Spinal cord (tissue), 10 donors: ENCODE measurements around the gene KRT81. TPM values are rescaled to one million over a fixed set of nuclear protein-coding genes. Genes with fewer than 3 reads are reported as not detected.
"Not testable (repeated sequence)": the region's sequence is repeated elsewhere in the genome, so short reads cannot be mapped to it uniquely, and the experiment has no call there.

Experiments used
- DNase-seq, 6 donors: peaks; one replicate each; pipeline versions ENCODE4 v3.0.0 to v3.0.0-alpha.2; 2013 to 2015; ENCODE audit warnings: low spot score in 6 of 6, low read depth in 4 of 6
- H3K27ac ChIP-seq: one replicate; pipeline ENCODE4 v1.5.1; 2013; ENCODE audit warnings: low read depth, low read length, control low read depth
- H3K27me3 ChIP-seq: one replicate; pipeline ENCODE4 v1.6.1; 2013; ENCODE audit warnings: low read length; ENCODE audit not compliant: control insufficient read depth, insufficient read depth
- H3K36me3 ChIP-seq: one replicate; pipeline ENCODE4 v1.6.1; 2013; ENCODE audit warnings: low read length; ENCODE audit not compliant: control insufficient read depth, insufficient read depth
- H3K4me1 ChIP-seq: one replicate; pipeline ENCODE4 v1.6.1; 2013; ENCODE audit warnings: low read length; ENCODE audit not compliant: control insufficient read depth, insufficient read depth
- H3K4me3 ChIP-seq: one replicate; pipeline ENCODE4 v1.5.1; 2013; ENCODE audit warnings: low read depth, low read length, control low read depth
- H3K9me3 ChIP-seq: one replicate; pipeline ENCODE4 v1.6.1; 2013; ENCODE audit warnings: low read length; ENCODE audit not compliant: control insufficient read depth, insufficient read depth
- WGBS: methylation state at CpG from one replicate; pipeline ENCODE4 v1.1.5; 2013; ENCODE audit warnings: missing lambda C conversion rate; ENCODE audit not compliant: insufficient coverage; 5-methylcytosine and 5-hydroxymethylcytosine counted together
- polyA plus RNA-seq, 2 donors: library from polyadenylated mRNA; unstranded; fragments of 120-200 nt; gene quantifications; one replicate each; pipeline ENCODE4 v1.2.1, GENCODE V29; 2013; ENCODE audit not compliant: insufficient read length in 2 of 2
- total RNA-seq, 2 donors: library from RNA; depleted of rRNA in 1 of 2; stranded (reverse); fragments of 120-200 nt in 1 of 2; fragments of >200 nt in 1 of 2; gene quantifications; one replicate each; pipeline versions ENCODE4 v1.2.3 to v1.2.4, GENCODE V29; 2013 to 2014
- donor health status: healthy.

KRT81 gene
- total and polyA plus RNA-seq, 4 donors = 0.15 to 0.55 (median 0.17) TPM; not detected in 1

- not testable (repeated sequence) for H3K9me3 ChIP-seq, H3K36me3 ChIP-seq, H3K27me3 ChIP-seq, H3K27ac ChIP-seq, H3K4me1 ChIP-seq, H3K4me3 ChIP-seq, DNase-seq
- WGBS = 100% methylated on average over 6 of the region's 21 CpGs
These were observed 4.2 kb downstream of the KRT81 start for GRCh38 chr12:52286857-52287785.

- Histone ChIP-seq H3K27ac (no peak overlapping the region), H3K4me1 (no peaks in the 10 kb centered on the region), H3K9me3 (no peaks in the 10 kb centered on the region), H3K36me3 (no peaks in the 10 kb centered on the region), H3K4me3 (no peak overlapping the region), H3K27me3 (no peaks in the 10 kb centered on the region)
- WGBS = 89% methylated on average over 23 of the region's 24 CpGs
- no peak for DNase-seq
These were observed 5.3 kb downstream of the KRT81 start for GRCh38 chr12:52285851-52286530.

DNA sequence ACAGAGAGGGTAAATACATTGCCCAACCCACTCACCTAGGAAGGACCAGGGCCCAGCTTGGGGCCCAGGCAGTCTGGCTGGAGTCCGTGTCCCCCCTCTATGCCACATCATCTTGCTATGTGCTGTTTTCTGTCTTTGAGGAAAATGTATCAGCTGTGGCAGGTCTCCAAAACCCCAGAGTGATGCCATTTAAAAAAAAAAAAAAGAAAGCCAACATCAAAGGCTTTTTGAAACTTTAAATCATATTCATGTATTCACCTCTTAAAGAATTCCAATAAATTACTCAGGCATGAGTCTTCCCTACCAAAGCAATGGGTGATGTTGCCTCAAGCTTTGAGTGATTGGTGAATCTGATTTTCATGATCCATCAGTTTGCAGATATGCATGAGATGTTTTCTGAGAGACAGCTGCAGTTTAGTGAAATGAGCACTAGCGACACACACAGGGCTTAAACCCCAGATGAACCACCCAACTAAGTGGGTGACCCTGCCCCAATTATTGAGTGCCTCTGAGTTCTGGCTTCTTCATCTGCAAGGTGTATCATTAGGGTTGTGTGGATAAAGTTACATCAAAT is 6.1 kb downstream of the KRT81 start:
- Histone ChIP-seq H3K4me1 (no peaks in the 10 kb centered on the region), H3K9me3 (no peaks in the 10 kb centered on the region), H3K27ac (no peak overlapping the region), H3K36me3 (no peaks in the 10 kb centered on the region), H3K27me3 (no peaks in the 10 kb centered on the region), H3K4me3 (no peak overlapping the region)
- DNase-seq = no peak
- no CpG with 5 or more reads among the region's 2 CpGs for WGBS

GRCh38 chr12:52284562-52285171 is 6.7 kb downstream of the KRT81 start:
- H3K4me1 ChIP-seq = no peaks in the 10 kb centered on the region
- no peak overlapping the region for H3K27ac ChIP-seq
- no peak overlapping the region for H3K4me3 ChIP-seq
- WGBS = no CpG with 5 or more reads among the region's 4 CpGs
- no peaks in the 10 kb centered on the region for H3K27me3 ChIP-seq
- DNase-seq = no peak
- H3K9me3 ChIP-seq = no peaks in the 10 kb centered on the region
- no peaks in the 10 kb centered on the region for H3K36me3 ChIP-seq

- Histone ChIP-seq H3K4me1 (no peaks in the 10 kb centered on the region), H3K4me3 (no peak overlapping the region), H3K27ac (no peak overlapping the region), H3K36me3 (no peaks in the 10 kb centered on the region), H3K27me3 (no peaks in the 10 kb centered on the region), H3K9me3 (no peaks in the 10 kb centered on the region)
- peak in 1 of 6 donors; percentile 22 for DNase-seq
- WGBS = 82% methylated on average over 1 of the region's 4 CpGs
These were observed 10.4 kb downstream of the KRT81 start for GRCh38 chr12:52280796-52281560.

DNA sequence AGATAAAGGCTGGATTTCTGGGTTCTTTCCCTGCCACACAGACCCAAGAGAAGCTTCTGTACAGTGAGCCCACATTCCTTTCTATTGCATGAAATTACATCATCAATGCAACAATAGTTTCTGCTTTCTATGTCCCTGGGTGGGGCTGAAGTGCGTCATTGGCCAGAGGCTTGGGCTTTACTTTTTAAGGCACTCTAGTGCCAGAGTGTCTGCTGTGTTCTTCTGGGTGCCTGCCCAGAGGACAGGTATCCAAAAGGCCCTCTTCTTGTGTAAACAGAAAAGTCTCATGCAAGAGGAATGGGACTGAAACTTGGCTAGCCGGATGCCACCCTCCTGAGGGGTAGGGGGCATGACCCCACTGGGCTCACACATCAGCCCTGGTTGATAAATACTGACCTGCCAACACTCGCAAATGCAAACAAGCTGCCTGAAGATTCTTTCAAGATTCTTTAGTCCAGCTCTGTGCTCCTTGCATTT is 11.0 kb downstream of the KRT81 start:
- Histone ChIP-seq H3K27me3 (no peaks in the 10 kb centered on the region), H3K4me1 (no peaks in the 10 kb centered on the region), H3K9me3 (no peaks in the 10 kb centered on the region), H3K36me3 (no peaks in the 10 kb centered on the region), H3K27ac (no peak overlapping the region), H3K4me3 (no peak overlapping the region)
- no peak for DNase-seq
- 83% methylated on average over 3 of the region's 3 CpGs for WGBS

- H3K36me3 ChIP-seq = no peaks in the 10 kb centered on the region
- DNase-seq = no peak
- WGBS = 97% methylated on average over 7 of the region's 14 CpGs
- H3K27me3 ChIP-seq = no peaks in the 10 kb centered on the region
- H3K9me3 ChIP-seq = no peaks in the 10 kb centered on the region
- H3K4me1 ChIP-seq = no peaks in the 10 kb centered on the region
- no peak overlapping the region for H3K27ac ChIP-seq
- no peak overlapping the region for H3K4me3 ChIP-seq
These were observed 11.7 kb downstream of the KRT81 start for GRCh38 chr12:52279422-52280318.

- no peaks in the 10 kb centered on the region for H3K4me1 ChIP-seq
- H3K36me3 ChIP-seq = no peaks in the 10 kb centered on the region
- no peaks in the 10 kb centered on the region for H3K9me3 ChIP-seq
- H3K27ac ChIP-seq = no peak overlapping the region
- no peak overlapping the region for H3K4me3 ChIP-seq
- 11% methylated on average over 26 of the region's 32 CpGs for WGBS
- no peaks in the 10 kb centered on the region for H3K27me3 ChIP-seq
- peak; percentile 45 to 85 (median 51) for DNase-seq
These were observed 12.5 kb downstream of the KRT81 start for GRCh38 chr12:52278575-52279421.
